ENCODE data around the gene RPRML. TPM values are rescaled to one million over a fixed set of nuclear protein-coding genes. Genes with fewer than 3 reads are reported as not detected.

The RPRML gene
- total RNA-seq, 2 experiments from 2014 or later = not detected

- Mint-ChIP-seq H3K36me3 (ENCODE audit: low read depth) (peaks cover 37% of the 10 kb centered on the region), H3K27ac (no peak overlapping the region), H3K9me3 (no peaks in the 10 kb centered on the region), H3K4me3 (no peak overlapping the region), H3K27me3 (no peaks in the 10 kb centered on the region), H3K4me1 (peaks cover 40% of the 10 kb centered on the region)
- CTCF ChIA-PET = interaction anchor here (1.9 kb wide), 1 partner anchor 14 kb away, joined by 8 read pairs; no protein-coding TSS in a partner anchor
- DNase-seq = no peak
- POLR2A ChIA-PET = no interaction called here
Observed at GRCh38 chr17:46929413-46929812, 49.6 kb downstream of the RPRML start.

GRCh38 chr17:46928467-46929261 lies 50.4 kb downstream of the RPRML start:
- ChIA-PET CTCF (no interaction called here), POLR2A (no interaction called here)
- Mint-ChIP-seq H3K4me1 (peaks cover 46% of the 10 kb centered on the region), H3K36me3 (ENCODE audit: low read depth) (peaks cover 32% of the 10 kb centered on the region), H3K27me3 (no peaks in the 10 kb centered on the region), H3K4me3 (no peak overlapping the region), H3K9me3 (no peaks in the 10 kb centered on the region), H3K27ac (no peak overlapping the region)
- DNase-seq = no peak

Small RNAs within 50 kb of the gene (microRNA-seq; reads per million reads assigned to microRNA genes)
- gene MIR5089 (ENCODE audit: borderline microRNAs expressed, borderline replicate concordance) = not detected

Other genes starting within 250 kb of the RPRML start
- not detected for gene WNT3, start 160.6 kb downstream of the RPRML start, total RNA-seq
- gene WNT9B, start 127.7 kb downstream of the RPRML start, total RNA-seq = not detected
- 10 to 100 TPM; 56.5 to 56.7 TPM for gene GOSR2, start 56.1 kb downstream of the RPRML start, total RNA-seq
- 100 to 1,000 TPM; 128 to 159 TPM for gene CDC27, start 210.0 kb upstream of the RPRML start, total RNA-seq
- gene MYL4, start 230.1 kb upstream of the RPRML start, total RNA-seq = not detected

Data from activated CD4-positive, alpha-beta T cell treated with anti-CD3 and anti-CD28 coated beads, Interleukin-2, amount 10 ng/mL, durations not matched to agents 7 days and 5 days (primary cell).